Measurements from ENCODE around the gene CRELD1.

DNA sequence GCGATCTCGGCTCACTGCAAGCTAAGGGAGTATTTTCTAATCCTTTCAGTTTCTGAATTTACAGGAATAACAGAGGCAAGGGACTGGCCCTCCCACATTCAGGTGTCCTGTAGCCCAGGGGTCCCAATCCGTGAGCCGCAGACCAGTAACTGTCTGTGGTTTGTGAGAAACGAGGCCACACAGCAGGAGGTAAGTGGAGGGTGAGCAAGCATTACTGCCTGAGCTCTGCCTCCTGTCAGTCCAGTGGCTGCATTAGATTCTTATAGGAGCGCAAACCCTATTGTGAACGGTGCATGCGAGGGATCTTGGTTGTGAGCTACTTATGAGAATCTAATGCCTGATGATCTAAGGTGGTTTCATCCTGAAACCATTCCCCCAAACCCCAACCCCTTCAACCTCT, 21.8 kb upstream of the CRELD1 start:
- TF ChIP-seq LEF1 (IDR thresholded peaks at IDR 0.05; ENCODE audit: borderline replicate concordance), result no peak
- TF ChIP-seq FOXA1 (IDR thresholded peaks at IDR 0.05), result no peak

All from HEK293T (cell line).